D721Med (cell line): ENCODE results near the gene PIK3CA.

Experiments used
- DNase-seq: peaks from one replicate; pipeline ENCODE4 v3.0.0; 2011; ENCODE audit warnings: low spot score; ENCODE audit not compliant: insufficient read length
- FAIRE-seq: peaks from 2 replicates; lab custom pipeline; 2011; peaks lifted over from hg19 to GRCh38; lab: Jason Lieb, UNC
- CTCF ChIP-seq: IDR thresholded peaks from 2 replicates; pipeline ENCODE4 v1.5.1; 2012; ENCODE audit warnings: mild to moderate bottlenecking, control low read depth; ENCODE audit not compliant: insufficient read depth; ENCODE audit errors: missing control alignments

The PIK3CA gene

GRCh38 chr3:179148616-179149405 lies 654 bp downstream of the PIK3CA start:
- DNase-seq (no peak), FAIRE-seq (no peak)
- TF ChIP-seq CTCF, result no peak

- DNase-seq (no peak), FAIRE-seq (no peak)
- TF ChIP-seq CTCF, result no peak
These were observed 1.3 kb downstream of the PIK3CA start for GRCh38 chr3:179149406-179149867.

- FAIRE-seq (no peak), DNase-seq (no peak)
- TF ChIP-seq CTCF, result no peak
These were observed 1.8 kb downstream of the PIK3CA start for GRCh38 chr3:179149951-179150350.

GRCh38 chr3:179150610-179151009 lies 2.5 kb downstream of the PIK3CA start:
- no peak for DNase-seq
- TF ChIP-seq CTCF, result no peak
- FAIRE-seq, result no peak

- FAIRE-seq (no peak), DNase-seq (no peak)
- no peak for TF ChIP-seq CTCF
These were observed 3.3 kb downstream of the PIK3CA start for GRCh38 chr3:179151474-179151873.

GRCh38 chr3:179156170-179156569 lies 8.0 kb downstream of the PIK3CA start:
- DNase-seq (no peak), FAIRE-seq (no peak)
- no peak for TF ChIP-seq CTCF

GRCh38 chr3:179156775-179157174 lies 8.6 kb downstream of the PIK3CA start:
- no peak for FAIRE-seq

More at GRCh38 chr3:179156775-179157174, 8.6 kb downstream of the PIK3CA start:
- no peak for TF ChIP-seq CTCF
- DNase-seq, result no peak
